ENCODE results near the gene FER.

The FER gene

GRCh38 chr5:109099081-109099480 is 351.4 kb downstream of the FER start:
- no peaks in the 10 kb centered on the region for H3F3A ChIP-seq (ENCODE audit: insufficient read depth)
- no peaks in the 10 kb centered on the region for H3K9me3 ChIP-seq (ENCODE audit: insufficient read depth, low read length)
- no peak overlapping the region for H3K27ac ChIP-seq (ENCODE audit: low read depth, low read length)
- no peaks in the 10 kb centered on the region for H4K20me1 ChIP-seq (ENCODE audit: low read depth, low read length)
- H3K9ac ChIP-seq (ENCODE audit: low read length), result no peak overlapping the region
- no peaks in the 10 kb centered on the region for H3K27me3 ChIP-seq (ENCODE audit: low read length)
- no peaks in the 10 kb centered on the region for H3K36me3 ChIP-seq (ENCODE audit: low read length)
- H3K79me2 ChIP-seq (ENCODE audit: insufficient read depth, low read length), result no peaks in the 10 kb centered on the region
- no peak overlapping the region for H3K4me2 ChIP-seq (ENCODE audit: low read depth, low read length, poor library complexity, severe bottlenecking)
- TF ChIP-seq CTCF (IDR thresholded peaks at IDR 0.05; ENCODE audit: insufficient read depth, low read length, poor library complexity, severe bottlenecking), result no peak
- no peak for TF ChIP-seq EZH2phosphoT487 (conservative IDR thresholded peaks at IDR 0.05; ENCODE audit: low read length)
- H3K9me2 ChIP-seq (replicated peaks; ENCODE audit: insufficient read depth, low read length), result no peaks in the 10 kb centered on the region
- no peak overlapping the region for H2AFZ ChIP-seq (ENCODE audit: low read depth, low read length, severe bottlenecking)
- H3K4me3 ChIP-seq (ENCODE audit: insufficient read depth, low read length, poor library complexity, severe bottlenecking), result no peak overlapping the region

DNA sequence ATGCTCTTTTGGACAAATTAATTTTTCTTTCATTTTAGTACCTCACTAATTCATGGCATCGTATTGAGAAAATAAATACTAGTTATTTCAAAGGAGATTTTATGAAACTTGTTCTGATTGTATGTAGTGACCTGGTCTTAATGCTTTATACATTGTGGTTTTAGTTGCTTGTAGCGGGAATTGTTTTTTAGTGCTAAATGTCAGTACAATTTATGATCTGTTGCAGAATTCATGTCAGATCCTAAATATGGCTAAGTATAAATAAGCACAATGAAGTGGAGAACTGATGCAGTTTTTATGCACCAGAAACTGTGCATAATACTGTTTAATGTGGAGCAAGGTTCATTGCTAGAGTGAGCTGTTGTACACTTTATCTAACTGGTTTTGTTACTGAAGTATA is 353.3 kb downstream of the FER start:
- Histone ChIP-seq H3K9me3 (ENCODE audit: insufficient read depth, low read length) (no peaks in the 10 kb centered on the region), H3K9me2 (replicated peaks; ENCODE audit: insufficient read depth, low read length) (no peaks in the 10 kb centered on the region), H2AFZ (ENCODE audit: low read depth, low read length, severe bottlenecking) (no peak overlapping the region), H3K27me3 (ENCODE audit: low read length) (no peaks in the 10 kb centered on the region), H3K36me3 (ENCODE audit: low read length) (no peaks in the 10 kb centered on the region), H3F3A (ENCODE audit: insufficient read depth) (no peaks in the 10 kb centered on the region), H3K27ac (ENCODE audit: low read depth, low read length) (no peak overlapping the region), H3K79me2 (ENCODE audit: insufficient read depth, low read length) (no peaks in the 10 kb centered on the region), H3K9ac (ENCODE audit: low read length) (no peak overlapping the region), H3K4me2 (ENCODE audit: low read depth, low read length, poor library complexity, severe bottlenecking) (no peak overlapping the region), H4K20me1 (ENCODE audit: low read depth, low read length) (no peaks in the 10 kb centered on the region), H3K4me3 (ENCODE audit: insufficient read depth, low read length, poor library complexity, severe bottlenecking) (no peak overlapping the region)
- TF ChIP-seq EZH2phosphoT487 (conservative IDR thresholded peaks at IDR 0.05; ENCODE audit: low read length), result no peak
- no peak for TF ChIP-seq CTCF (IDR thresholded peaks at IDR 0.05; ENCODE audit: insufficient read depth, low read length, poor library complexity, severe bottlenecking)

GRCh38 chr5:109102096-109102690 is 354.5 kb downstream of the FER start:
- Histone ChIP-seq H3K9me2 (replicated peaks; ENCODE audit: insufficient read depth, low read length) (no peaks in the 10 kb centered on the region), H3K27ac (ENCODE audit: low read depth, low read length) (no peak overlapping the region), H3K79me2 (ENCODE audit: insufficient read depth, low read length) (no peaks in the 10 kb centered on the region), H3K4me3 (ENCODE audit: insufficient read depth, low read length, poor library complexity, severe bottlenecking) (no peak overlapping the region), H3K9me3 (ENCODE audit: insufficient read depth, low read length) (no peaks in the 10 kb centered on the region), H3K9ac (ENCODE audit: low read length) (no peak overlapping the region), H2AFZ (ENCODE audit: low read depth, low read length, severe bottlenecking) (no peak overlapping the region), H3F3A (ENCODE audit: insufficient read depth) (no peaks in the 10 kb centered on the region), H3K27me3 (ENCODE audit: low read length) (no peaks in the 10 kb centered on the region), H4K20me1 (ENCODE audit: low read depth, low read length) (no peaks in the 10 kb centered on the region), H3K36me3 (ENCODE audit: low read length) (no peaks in the 10 kb centered on the region), H3K4me2 (ENCODE audit: low read depth, low read length, poor library complexity, severe bottlenecking) (no peak overlapping the region)
- TF ChIP-seq CTCF (IDR thresholded peaks at IDR 0.05; ENCODE audit: insufficient read depth, low read length, poor library complexity, severe bottlenecking) (no peak), EZH2phosphoT487 (conservative IDR thresholded peaks at IDR 0.05; ENCODE audit: low read length) (no peak)

Measured in SU-DHL-6 (cell line).